Measurements from ENCODE around the gene TECR. TPM values are rescaled to one million over a fixed set of nuclear protein-coding genes. Genes with fewer than 3 reads are reported as not detected.

Gene TECR
- total and polyA plus RNA-seq, 9 of the 15 experiments (the other 6 are each of a cell fraction or from before 2014, with no cell fraction given): 29.3 to 211 (median 81.4) TPM

DNA sequence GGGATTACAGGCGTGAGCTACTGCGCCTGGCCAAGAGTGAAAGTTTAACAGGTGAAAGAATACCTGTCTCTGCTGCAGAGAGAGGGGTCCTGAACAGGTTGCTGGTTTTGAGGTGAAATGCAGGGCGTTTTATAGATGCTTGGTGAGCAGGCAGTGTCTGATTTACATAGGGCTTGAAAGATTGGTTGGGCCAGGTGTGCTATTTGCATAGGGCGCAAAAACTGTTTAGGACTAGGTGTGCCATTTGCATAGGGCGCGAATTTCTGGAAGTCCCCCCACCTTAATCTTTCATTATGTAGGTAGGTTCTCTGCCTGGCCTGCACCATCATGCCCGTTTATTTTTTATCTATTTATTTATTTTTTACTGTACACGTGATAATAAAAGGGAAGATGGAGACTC, 47.0 kb downstream of the TECR start (continued):
- no peak for TF ChIP-seq TEAD2 (tag; IDR thresholded peaks at IDR 0.05)

DNA sequence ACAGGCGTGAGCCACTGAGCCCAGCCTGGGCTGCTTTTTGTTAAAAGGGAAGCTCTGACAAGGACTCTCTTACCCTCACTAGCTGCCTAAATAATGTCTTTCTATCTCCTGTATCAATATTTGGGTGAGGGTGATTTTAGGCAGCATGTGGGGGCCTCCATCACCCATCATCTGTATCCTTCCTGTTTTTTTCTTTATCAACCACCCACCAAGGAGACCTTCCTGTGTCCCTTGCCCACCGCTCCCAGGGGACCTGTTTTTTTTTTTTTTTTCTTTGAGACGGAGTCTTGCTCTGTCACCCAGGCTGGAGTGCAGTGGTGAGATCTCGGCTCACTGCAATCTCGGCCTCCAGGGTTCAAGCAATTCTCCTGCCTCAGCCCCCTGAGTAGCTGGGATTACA, 47.9 kb downstream of the TECR start:
- TF ChIP-seq ZNF586 (CRISPR knock-in tag; conservative IDR thresholded peaks at IDR 0.05) (no peak), SREBF2 (CRISPR knock-in tag; IDR thresholded peaks at IDR 0.05) (no peak), BDP1 (IDR thresholded peaks at IDR 0.05; ENCODE audit: insufficient read depth, insufficient read length) (no peak), ZZZ3 (IDR thresholded peaks at IDR 0.05) (no peak), DMBX1 (CRISPR knock-in tag; IDR thresholded peaks at IDR 0.05; ENCODE audit: borderline replicate concordance) (no peak), ZNF143 (CRISPR knock-in tag; IDR thresholded peaks at IDR 0.05) (no peak), MXI1 (IDR thresholded peaks at IDR 0.05; ENCODE audit: low read depth, low read length) (no peak), STAG1 (CRISPR knock-in tag; IDR thresholded peaks at IDR 0.05; ENCODE audit: borderline replicate concordance) (no peak)
- TF ChIP-seq, protein P1, sequence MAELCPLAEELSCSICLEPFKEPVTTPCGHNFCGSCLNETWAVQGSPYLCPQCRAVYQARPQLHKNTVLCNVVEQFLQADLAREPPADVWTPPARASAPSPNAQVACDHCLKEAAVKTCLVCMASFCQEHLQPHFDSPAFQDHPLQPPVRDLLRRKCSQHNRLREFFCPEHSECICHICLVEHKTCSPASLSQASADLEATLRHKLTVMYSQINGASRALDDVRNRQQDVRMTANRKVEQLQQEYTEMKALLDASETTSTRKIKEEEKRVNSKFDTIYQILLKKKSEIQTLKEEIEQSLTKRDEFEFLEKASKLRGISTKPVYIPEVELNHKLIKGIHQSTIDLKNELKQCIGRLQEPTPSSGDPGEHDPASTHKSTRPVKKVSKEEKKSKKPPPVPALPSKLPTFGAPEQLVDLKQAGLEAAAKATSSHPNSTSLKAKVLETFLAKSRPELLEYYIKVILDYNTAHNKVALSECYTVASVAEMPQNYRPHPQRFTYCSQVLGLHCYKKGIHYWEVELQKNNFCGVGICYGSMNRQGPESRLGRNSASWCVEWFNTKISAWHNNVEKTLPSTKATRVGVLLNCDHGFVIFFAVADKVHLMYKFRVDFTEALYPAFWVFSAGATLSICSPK (IDR thresholded peaks at IDR 0.05; ENCODE audit: borderline replicate concordance): no peak
- H3K36me3 ChIP-seq (ENCODE audit: control insufficient read depth, insufficient read depth, low read length): no peaks in the 10 kb centered on the region
- BruUV-seq (replicated peaks): no TSS peak
- FAIRE-seq: no peak
- H3K27ac ChIP-seq (ENCODE audit: extremely low read depth, low read depth, low read length): no peak overlapping the region
- H3K4me3 ChIP-seq: no peak overlapping the region
- H2AFZ ChIP-seq (ENCODE audit: low read depth, low read length): no peak overlapping the region
- H3K4me2 ChIP-seq (ENCODE audit: insufficient read depth, low read length): no peak overlapping the region
- peaks cover 7 to 10% of the 10 kb centered on the region in 2 experiments; a peak in 3 of 5 replicates for H3K4me1 ChIP-seq (replicated peaks in 1 of 2; ENCODE audit: control insufficient read depth in 2 of 2, insufficient read depth in 2 of 2, low read length in 2 of 2)
- no peaks in the 10 kb centered on the region for H3K9me3 ChIP-seq (replicated peaks; ENCODE audit: control insufficient read depth, insufficient read depth, low read depth, low read length)
- CTCF ChIA-PET (ENCODE audit: low intra/inter-chr PET ratio): no interaction called here
- no peaks in the 10 kb centered on the region for H3K9me1 ChIP-seq (ENCODE audit: control insufficient read depth, insufficient read depth, low read length)
- H3K9ac ChIP-seq (ENCODE audit: insufficient read depth in 1 of 2, low read depth in 2 of 2, low read length in 2 of 2): no peak overlapping the region
- POLR2A ChIA-PET: interaction anchor here (0.7 kb wide), 1 partner anchor 67 kb away, joined by 3 read pairs; no protein-coding TSS in a partner anchor
- H3K79me2 ChIP-seq (ENCODE audit: control insufficient read depth, insufficient read depth, low read length): no peaks in the 10 kb centered on the region
- no peak for DNase-seq (ENCODE audit: extremely low read depth in 1 of 4, low spot score in 3 of 4)
- no peaks in the 10 kb centered on the region; the same call in 1 of the 2 replicates for H4K20me1 ChIP-seq (replicated peaks; ENCODE audit: control insufficient read depth, insufficient read depth, low read length)
- WGBS (ENCODE audit: insufficient coverage, low coverage, missing lambda C conversion rate): 23% methylated on average over 3 of the region's 5 CpGs
- no peaks in the 10 kb centered on the region for H3K27me3 ChIP-seq (ENCODE audit: control insufficient read depth in 2 of 2, insufficient read depth in 2 of 2, low read length in 2 of 2)
- ATAC-seq: no peak
- intact Hi-C loops (cut with micrococcal nuclease) (no loop called here), in situ Hi-C loops (cut with MboI) (loop anchor here (10.0 kb wide), 2 partner anchors 208 to 318 kb away; no protein-coding TSS in a partner anchor)
